Skeletal muscle tissue (tissue), 4 donors: ENCODE data around the gene DRAXIN. TPM values are rescaled to one million over a fixed set of nuclear protein-coding genes. Genes with fewer than 3 reads are reported as not detected.

Experiments used
- H3K27ac ChIP-seq: one replicate; pipeline ENCODE4 v1.7.0; 2013; ENCODE audit warnings: mild to moderate bottlenecking, low read depth, low read length, inconsistent platforms
- H3K27me3 ChIP-seq, 3 donors: one replicate each; pipeline ENCODE4 v1.7.0; 2013; ENCODE audit warnings: low read length in 3 of 3; ENCODE audit not compliant: control insufficient read depth in 3 of 3, insufficient read depth in 3 of 3
- H3K36me3 ChIP-seq, 3 donors: one replicate each; pipeline ENCODE4 v1.7.0; 2013; ENCODE audit warnings: low read length in 3 of 3; ENCODE audit not compliant: control insufficient read depth in 3 of 3, insufficient read depth in 3 of 3
- H3K4me1 ChIP-seq, 3 donors: one replicate each; pipeline ENCODE4 v1.7.0; 2013; ENCODE audit warnings: low read length in 3 of 3, mild to moderate bottlenecking in 3 of 3; ENCODE audit not compliant: control insufficient read depth in 3 of 3, insufficient read depth in 3 of 3
- H3K4me3 ChIP-seq, 3 donors: one replicate each; pipeline ENCODE4 v1.7.0; 2013; ENCODE audit warnings: low read length in 3 of 3
- H3K9ac ChIP-seq, 3 donors: one replicate each; pipeline ENCODE4 v1.7.0; 2013; ENCODE audit warnings: low read length in 3 of 3, mild to moderate bottlenecking in 3 of 3, moderate library complexity in 2 of 3, low read depth in 1 of 3
- H3K9me3 ChIP-seq, 3 donors: one replicate each; pipeline ENCODE4 v1.7.0; 2013; ENCODE audit warnings: low read length in 3 of 3; ENCODE audit not compliant: control insufficient read depth in 3 of 3
- total RNA-seq: library from RNA; depleted of rRNA; stranded (reverse); fragments of >200 nt; gene quantifications from one replicate; pipeline ENCODE4 v1.2.3, GENCODE V29; 2014
- donor health status: Osteomylitis.

DRAXIN gene
- total RNA-seq, 1 donor from 2014 or later, result not detected

- no peak overlapping the region for H3K9ac ChIP-seq
- no peaks in the 10 kb centered on the region for H3K9me3 ChIP-seq
These were observed 9.2 kb upstream of the DRAXIN start for GRCh38 chr1:11682287-11682771.

GRCh38 chr1:11682799-11683198, 8.7 kb upstream of the DRAXIN start:
- Histone ChIP-seq H3K9ac (no peak overlapping the region), H3K27ac (no peak overlapping the region)

More at GRCh38 chr1:11682287-11682771, 9.2 kb upstream of the DRAXIN start:
- H3K4me1 ChIP-seq, result peaks cover 9 to 12% (median 9%) of the 10 kb centered on the region in 3 donors
- no peak overlapping the region for H3K4me3 ChIP-seq
- no peaks in the 10 kb centered on the region for H3K27me3 ChIP-seq
- H3K27ac ChIP-seq, result no peak overlapping the region
- no peaks in the 10 kb centered on the region for H3K36me3 ChIP-seq

GRCh38 chr1:11684070-11684469, 7.4 kb upstream of the DRAXIN start:
- Histone ChIP-seq H3K4me3 (no peak overlapping the region), H3K27me3 (peaks cover 3 to 12% (median 6%) of the 10 kb centered on the region in 3 donors), H3K36me3 (no peaks in the 10 kb centered on the region), H3K4me1 (peaks cover 9 to 12% (median 9%) of the 10 kb centered on the region in 3 donors), H3K9me3 (no peaks in the 10 kb centered on the region), H3K9ac (no peak overlapping the region), H3K27ac (no peak overlapping the region)

More at GRCh38 chr1:11682799-11683198, 8.7 kb upstream of the DRAXIN start:
- Histone ChIP-seq H3K4me3 (no peak overlapping the region), H3K36me3 (no peaks in the 10 kb centered on the region), H3K9me3 (no peaks in the 10 kb centered on the region), H3K4me1 (peaks cover 9 to 12% (median 9%) of the 10 kb centered on the region in 3 donors), H3K27me3 (peaks cover 0 to 3% (median 0%) of the 10 kb centered on the region in 3 donors)

- Histone ChIP-seq H3K27me3 (peaks cover 11 to 21% (median 15%) of the 10 kb centered on the region in 3 donors), H3K36me3 (no peaks in the 10 kb centered on the region), H3K4me1 (peaks cover 7 to 10% (median 7%) of the 10 kb centered on the region in 3 donors), H3K4me3 (no peak overlapping the region), H3K9me3 (no peaks in the 10 kb centered on the region), H3K9ac (no peak overlapping the region), H3K27ac (no peak overlapping the region)
These were observed 6.2 kb upstream of the DRAXIN start for GRCh38 chr1:11685210-11685752.

- Histone ChIP-seq H3K27ac (no peak overlapping the region), H3K27me3 (peaks cover 38 to 50% (median 41%) of the 10 kb centered on the region in 3 donors), H3K4me1 (peaks cover 7 to 11% (median 8%) of the 10 kb centered on the region in 3 donors), H3K9me3 (no peaks in the 10 kb centered on the region), H3K9ac (no peak overlapping the region), H3K4me3 (no peak overlapping the region), H3K36me3 (no peaks in the 10 kb centered on the region)
These were observed 3.0 kb upstream of the DRAXIN start for GRCh38 chr1:11688506-11688905.

- peaks cover 8 to 14% (median 12%) of the 10 kb centered on the region in 3 donors for H3K4me1 ChIP-seq
- peak overlapping the region in 1 of 3 donors; percentile 6 for H3K4me3 ChIP-seq
- H3K27me3 ChIP-seq, result peaks cover 55 to 67% (median 57%) of the 10 kb centered on the region in 3 donors
- H3K9ac ChIP-seq, result no peak overlapping the region
- no peaks in the 10 kb centered on the region for H3K9me3 ChIP-seq
- H3K27ac ChIP-seq, result no peak overlapping the region
- no peaks in the 10 kb centered on the region for H3K36me3 ChIP-seq
These were observed 861 bp upstream of the DRAXIN start for GRCh38 chr1:11690397-11691301.

- Histone ChIP-seq H3K27ac (no peak overlapping the region), H3K4me3 (no peak overlapping the region), H3K4me1 (peaks cover 8 to 14% (median 12%) of the 10 kb centered on the region in 3 donors), H3K9me3 (no peaks in the 10 kb centered on the region), H3K27me3 (peaks cover 57 to 68% (median 60%) of the 10 kb centered on the region in 3 donors), H3K36me3 (no peaks in the 10 kb centered on the region), H3K9ac (no peak overlapping the region)
These were observed 610 bp downstream of the DRAXIN start for GRCh38 chr1:11691928-11692711.

GRCh38 chr1:11693024-11693590, 1.6 kb downstream of the DRAXIN start:
- H3K27me3 ChIP-seq, result peaks cover 60 to 72% (median 70%) of the 10 kb centered on the region in 3 donors
- peaks cover 8 to 14% (median 12%) of the 10 kb centered on the region in 3 donors for H3K4me1 ChIP-seq
- H3K27ac ChIP-seq, result no peak overlapping the region
- H3K9me3 ChIP-seq, result no peaks in the 10 kb centered on the region
- no peak overlapping the region for H3K4me3 ChIP-seq
- H3K36me3 ChIP-seq, result no peaks in the 10 kb centered on the region
- H3K9ac ChIP-seq, result no peak overlapping the region

- H3K4me3 ChIP-seq, result no peak overlapping the region
- H3K4me1 ChIP-seq, result peaks cover 8 to 14% (median 12%) of the 10 kb centered on the region in 3 donors
- peaks cover 58 to 75% (median 72%) of the 10 kb centered on the region in 3 donors for H3K27me3 ChIP-seq
- H3K27ac ChIP-seq, result no peak overlapping the region
- H3K36me3 ChIP-seq, result no peaks in the 10 kb centered on the region
- H3K9me3 ChIP-seq, result no peaks in the 10 kb centered on the region
- H3K9ac ChIP-seq, result peak overlapping the region in 1 of 3 donors; percentile 3
These were observed 2.4 kb downstream of the DRAXIN start for GRCh38 chr1:11693917-11694316.
